ENCODE measurements around the gene GAS6. TPM values are rescaled to one million over a fixed set of nuclear protein-coding genes. Genes with fewer than 3 reads are reported as not detected.
"Not testable (repeated sequence)": the region's sequence is repeated elsewhere in the genome, so short reads cannot be mapped to it uniquely, and the experiment has no call there.

GAS6 gene
- total RNA-seq, 2 experiments from 2014 or later, result 1.7 to 3.2 TPM

DNA sequence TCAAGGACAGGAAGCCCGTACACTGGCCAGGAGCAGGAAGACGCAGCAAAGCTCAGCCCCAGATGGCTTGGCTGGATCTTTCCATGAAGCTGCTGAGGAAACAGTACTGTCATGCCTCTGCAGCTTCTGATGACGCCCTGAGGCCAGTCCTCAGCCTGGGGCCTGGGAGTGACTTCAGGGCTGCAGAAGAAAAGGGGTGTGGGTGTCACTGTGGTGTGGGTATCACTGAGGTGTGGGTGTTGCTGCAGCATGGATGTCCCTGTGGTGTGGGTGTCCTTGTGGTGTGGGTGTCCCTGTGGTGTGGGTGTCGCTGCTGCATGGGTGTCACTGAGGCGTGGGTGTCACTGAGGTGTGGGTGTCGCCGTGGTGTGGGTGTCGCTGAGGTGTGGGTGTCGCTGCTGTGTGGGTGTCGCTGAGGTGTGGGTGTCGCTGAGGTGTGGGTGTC is 12.0 kb upstream of the GAS6 start:
- CTCF ChIA-PET, result no interaction called here

DNA sequence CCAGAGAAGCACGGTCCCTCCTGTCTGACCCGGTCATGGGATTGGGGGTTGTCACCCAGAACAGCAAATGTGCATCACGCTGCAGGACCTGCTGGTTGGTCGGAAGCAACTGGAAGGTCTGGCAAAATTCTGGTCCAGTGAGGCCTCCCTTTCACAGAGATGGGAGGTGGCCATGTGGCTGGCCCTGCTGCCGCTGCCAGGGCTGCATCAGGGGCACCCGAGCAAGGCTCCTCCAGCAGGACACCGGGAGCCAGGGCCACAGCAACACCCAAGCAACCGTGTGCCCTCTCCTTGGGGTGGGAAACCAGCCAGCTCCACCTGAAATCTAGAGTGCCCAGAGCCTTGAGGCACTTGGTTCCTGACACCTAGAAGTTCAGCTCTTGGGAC is 11.5 kb upstream of the GAS6 start:
- no peak overlapping the region for H3K4me3 Mint-ChIP-seq
- DNase-seq, result no peak
- no peak overlapping the region for H3K27ac Mint-ChIP-seq
- peaks cover 3% of the 10 kb centered on the region for H3K4me1 Mint-ChIP-seq (ENCODE audit: low read depth)
- intact Hi-C loops (cut with micrococcal nuclease), result no loop called here
- CTCF ChIA-PET, result no interaction called here
- H3K9me3 Mint-ChIP-seq, result peaks cover 1% of the 10 kb centered on the region
- peaks cover 4% of the 10 kb centered on the region for H3K27me3 Mint-ChIP-seq (ENCODE audit: low read depth)
- H3K36me3 Mint-ChIP-seq (ENCODE audit: low read depth), result no peaks in the 10 kb centered on the region

More for the DNA sequence above, 12.0 kb upstream of the GAS6 start:
- intact Hi-C loops (cut with micrococcal nuclease), result no loop called here
- Mint-ChIP-seq H3K9me3 (peaks cover 1% of the 10 kb centered on the region), H3K27me3 (ENCODE audit: low read depth) (peaks cover 4% of the 10 kb centered on the region), H3K36me3 (ENCODE audit: low read depth) (no peaks in the 10 kb centered on the region), H3K4me3 (no peak overlapping the region), H3K27ac (no peak overlapping the region), H3K4me1 (ENCODE audit: low read depth) (peaks cover 5% of the 10 kb centered on the region)
- no peak for DNase-seq

GRCh38 chr13:113874579-113875428 is 10.9 kb upstream of the GAS6 start:
- CTCF ChIA-PET, result no interaction called here
- H3K27me3 Mint-ChIP-seq (ENCODE audit: low read depth), result peaks cover 4% of the 10 kb centered on the region
- no peak for DNase-seq
- intact Hi-C loops (cut with micrococcal nuclease), result no loop called here
- H3K9me3 Mint-ChIP-seq, result peaks cover 1% of the 10 kb centered on the region
- H3K27ac Mint-ChIP-seq, result no peak overlapping the region
- H3K4me1 Mint-ChIP-seq (ENCODE audit: low read depth), result peaks cover 3% of the 10 kb centered on the region
- no peak overlapping the region for H3K4me3 Mint-ChIP-seq
- no peaks in the 10 kb centered on the region for H3K36me3 Mint-ChIP-seq (ENCODE audit: low read depth)

DNA sequence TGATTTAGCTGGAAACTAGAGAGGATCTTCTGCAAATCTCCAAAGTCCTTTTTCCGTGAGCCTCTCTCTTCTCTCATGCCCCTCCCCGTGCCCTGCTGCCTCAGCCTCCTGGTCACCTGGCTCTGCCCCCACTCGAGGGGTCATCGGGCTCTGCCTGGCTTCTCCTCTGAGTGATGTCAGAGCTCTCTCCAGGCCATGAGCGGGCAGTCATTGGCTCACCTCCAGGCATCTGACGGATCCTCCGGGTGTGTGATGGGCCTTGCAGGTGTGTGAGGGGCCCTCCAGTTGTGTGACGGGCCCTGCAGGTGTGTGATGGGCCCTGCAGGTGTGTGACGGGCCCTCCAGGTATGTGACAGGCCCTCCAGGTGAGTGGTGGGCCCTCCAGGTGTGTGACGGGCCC is 10.3 kb upstream of the GAS6 start:
- Mint-ChIP-seq H3K4me3 (no peak overlapping the region), H3K27me3 (ENCODE audit: low read depth) (peaks cover 4% of the 10 kb centered on the region), H3K4me1 (ENCODE audit: low read depth) (peaks cover 3% of the 10 kb centered on the region), H3K36me3 (ENCODE audit: low read depth) (no peaks in the 10 kb centered on the region), H3K9me3 (peaks cover 1% of the 10 kb centered on the region), H3K27ac (no peak overlapping the region)
- intact Hi-C loops (cut with micrococcal nuclease), result no loop called here
- DNase-seq, result no peak
- CTCF ChIA-PET, result no interaction called here

DNA sequence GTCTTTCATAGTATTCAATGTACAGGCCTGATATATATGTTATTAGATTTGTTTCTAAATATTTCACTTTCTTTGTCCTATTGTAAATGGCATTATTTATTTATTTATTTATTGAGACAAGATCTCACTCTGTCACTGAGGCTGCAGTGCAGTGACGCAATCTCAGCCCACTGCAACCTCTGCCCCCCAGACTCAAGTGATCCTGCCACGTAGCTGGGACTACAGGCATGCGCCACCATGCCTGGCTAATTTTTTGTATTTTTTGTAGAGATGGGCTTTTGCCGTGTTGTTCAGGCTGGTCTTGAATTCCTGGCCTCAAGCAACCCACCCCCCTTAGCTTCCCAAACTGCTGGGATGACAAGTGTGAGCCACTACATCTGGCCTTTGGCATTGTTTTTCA is 5.4 kb upstream of the GAS6 start:
- peaks cover 35% of the 10 kb centered on the region for H3K27me3 Mint-ChIP-seq (ENCODE audit: low read depth)
- no peaks in the 10 kb centered on the region for H3K9me3 Mint-ChIP-seq
- H3K36me3 Mint-ChIP-seq (ENCODE audit: low read depth), result no peaks in the 10 kb centered on the region
- intact Hi-C loops (cut with micrococcal nuclease), result no loop called here
- H3K4me1 Mint-ChIP-seq (ENCODE audit: low read depth), result peaks cover 2% of the 10 kb centered on the region
- no peak for DNase-seq
- no peak overlapping the region for H3K27ac Mint-ChIP-seq
- CTCF ChIA-PET, result no interaction called here
- no peak overlapping the region for H3K4me3 Mint-ChIP-seq

DNA sequence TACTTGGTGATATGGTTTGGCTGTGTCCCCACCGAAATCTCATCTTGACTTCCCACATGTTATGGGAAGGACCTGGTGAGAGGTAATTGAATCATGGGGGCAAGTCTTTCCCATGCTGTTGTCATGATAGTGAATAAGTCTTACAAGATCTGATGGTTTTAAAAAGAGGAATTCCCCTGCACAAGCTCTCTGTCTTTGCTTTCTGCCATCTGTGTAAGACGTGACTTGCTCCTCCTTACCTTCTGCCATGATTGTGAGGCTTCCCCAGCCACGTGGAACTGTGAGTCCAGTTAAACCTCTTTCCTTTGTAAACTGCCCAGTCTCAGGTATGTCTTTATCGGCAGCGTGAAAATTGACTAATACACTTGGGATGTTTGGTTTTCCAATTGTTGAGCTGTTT is 4.0 kb upstream of the GAS6 start:
- DNase-seq; H3K27ac Mint-ChIP-seq; H3K4me1 Mint-ChIP-seq (ENCODE audit: low read depth); CTCF ChIA-PET; intact Hi-C loops (cut with micrococcal nuclease); H3K36me3 Mint-ChIP-seq (ENCODE audit: low read depth); H3K9me3 Mint-ChIP-seq; H3K4me3 Mint-ChIP-seq: not testable (repeated sequence)
- peaks cover 40% of the 10 kb centered on the region for H3K27me3 Mint-ChIP-seq (ENCODE audit: low read depth)

DNA sequence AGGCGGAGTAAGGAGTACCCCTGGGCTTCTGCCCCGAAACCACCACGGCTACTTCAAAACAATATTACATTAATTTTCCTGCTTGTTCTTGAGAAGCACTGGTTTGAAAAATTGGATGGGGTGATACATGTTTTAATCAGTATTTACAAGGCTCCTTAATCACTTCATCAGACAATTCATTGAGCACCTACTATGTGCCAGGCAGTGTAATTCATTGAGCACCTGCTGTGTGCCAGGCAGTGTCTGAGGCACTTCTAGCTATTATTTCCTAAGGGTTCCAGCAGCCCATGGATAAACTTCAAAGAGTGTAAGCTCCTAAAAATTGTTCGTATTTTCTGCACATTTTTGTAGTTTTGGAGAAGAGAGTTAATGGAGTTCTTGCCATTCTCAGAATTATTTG is 1.6 kb upstream of the GAS6 start:
- H3K27ac Mint-ChIP-seq, result no peak overlapping the region
- CTCF ChIA-PET, result no interaction called here
- peaks cover 48% of the 10 kb centered on the region for H3K27me3 Mint-ChIP-seq (ENCODE audit: low read depth)
- no peak overlapping the region for H3K4me3 Mint-ChIP-seq
- DNase-seq, result no peak
- H3K9me3 Mint-ChIP-seq, result no peaks in the 10 kb centered on the region
- H3K4me1 Mint-ChIP-seq (ENCODE audit: low read depth), result peaks cover 7% of the 10 kb centered on the region
- intact Hi-C loops (cut with micrococcal nuclease), result no loop called here
- no peaks in the 10 kb centered on the region for H3K36me3 Mint-ChIP-seq (ENCODE audit: low read depth)

DNA sequence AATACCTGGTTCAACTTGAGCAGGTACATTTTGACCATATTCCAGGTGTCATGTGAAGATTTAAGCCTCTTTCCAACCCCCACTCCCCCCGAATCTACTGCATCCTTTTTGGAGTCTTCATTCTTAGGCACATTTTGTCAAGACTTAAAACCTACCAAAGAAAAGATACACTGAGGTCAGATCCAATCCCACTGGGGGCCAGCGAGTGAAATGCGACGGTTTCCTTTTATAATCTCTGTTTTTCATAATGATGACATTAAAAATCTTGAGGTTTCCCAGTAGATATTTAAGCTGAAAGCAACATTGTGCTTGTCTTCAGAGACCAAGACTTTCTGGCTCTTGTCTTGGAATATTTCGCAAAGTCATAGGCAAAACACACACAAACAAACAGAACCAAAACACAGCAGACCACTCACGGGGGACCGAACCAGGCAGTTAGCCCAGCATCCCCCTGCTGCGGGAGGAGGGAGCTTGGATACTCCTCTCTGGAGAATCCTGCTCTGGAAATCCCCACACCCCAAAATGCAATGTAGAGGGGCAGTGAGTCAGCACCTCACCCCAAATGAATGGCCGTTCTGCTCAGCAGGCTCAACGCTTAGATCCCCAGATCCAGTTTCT is 506 bp upstream of the GAS6 start:
- CTCF ChIA-PET, result interaction anchor here (1.2 kb wide), 1 partner anchor 15 kb away, joined by 5 read pairs; no protein-coding TSS in a partner anchor
- peak overlapping the region; percentile 66 for H3K4me3 Mint-ChIP-seq
- no peaks in the 10 kb centered on the region for H3K36me3 Mint-ChIP-seq (ENCODE audit: low read depth)
- H3K27ac Mint-ChIP-seq, result no peak overlapping the region
- DNase-seq, result no peak
- H3K4me1 Mint-ChIP-seq (ENCODE audit: low read depth), result peaks cover 7% of the 10 kb centered on the region
- H3K9me3 Mint-ChIP-seq, result peaks cover under 1% of the 10 kb centered on the region
- intact Hi-C loops (cut with micrococcal nuclease), result no loop called here
- H3K27me3 Mint-ChIP-seq (ENCODE audit: low read depth), result peaks cover 49% of the 10 kb centered on the region

DNA sequence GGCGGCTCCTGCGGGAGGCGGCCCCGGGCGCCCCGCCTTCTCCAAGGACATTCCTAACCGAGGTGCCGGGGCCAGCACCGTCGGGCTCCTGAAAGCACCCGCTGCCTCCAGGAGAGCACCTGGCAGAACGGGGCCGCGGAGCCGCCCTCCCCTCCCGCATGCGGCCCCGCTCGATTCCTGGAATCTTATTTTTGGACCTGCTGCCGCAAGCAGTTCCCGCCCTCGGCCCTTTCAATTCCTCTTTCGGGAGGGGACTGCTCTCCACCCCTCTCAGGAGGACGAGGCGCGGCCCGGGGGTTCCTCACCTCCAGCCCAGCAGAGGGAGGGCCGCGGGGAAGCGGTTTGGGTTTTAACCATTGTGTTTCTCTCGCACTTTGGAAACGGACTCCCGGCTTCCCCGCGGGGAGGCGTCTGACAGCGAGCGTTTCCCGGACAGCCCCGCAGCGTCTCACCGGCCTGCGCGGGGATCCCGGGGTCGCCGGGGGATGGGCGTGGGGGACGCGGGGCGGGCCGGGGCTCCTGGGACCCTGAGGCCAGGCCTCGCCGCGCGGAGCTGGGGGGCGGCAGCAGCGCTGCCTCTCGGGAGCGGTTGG is 849 bp downstream of the GAS6 start:
- no peak overlapping the region for H3K27ac Mint-ChIP-seq
- peaks cover 45% of the 10 kb centered on the region for H3K27me3 Mint-ChIP-seq (ENCODE audit: low read depth)
- H3K36me3 Mint-ChIP-seq (ENCODE audit: low read depth), result no peaks in the 10 kb centered on the region
- peaks cover 4% of the 10 kb centered on the region for H3K9me3 Mint-ChIP-seq
- DNase-seq, result peak; percentile 43
- H3K4me3 Mint-ChIP-seq, result peak overlapping the region; percentile 64
- H3K4me1 Mint-ChIP-seq (ENCODE audit: low read depth), result peaks cover 7% of the 10 kb centered on the region
- intact Hi-C loops (cut with micrococcal nuclease), result loop anchor here (1.0 kb wide), 1 partner anchor 46 kb away; no protein-coding TSS in a partner anchor
- CTCF ChIA-PET, result no interaction called here

GRCh38 chr13:113862191-113862930 is 1.5 kb downstream of the GAS6 start:
- H3K27me3 Mint-ChIP-seq (ENCODE audit: low read depth), result peaks cover 42% of the 10 kb centered on the region
- H3K4me3 Mint-ChIP-seq, result peak overlapping the region; percentile 67
- peaks cover 4% of the 10 kb centered on the region for H3K9me3 Mint-ChIP-seq
- H3K27ac Mint-ChIP-seq, result no peak overlapping the region
- no peaks in the 10 kb centered on the region for H3K36me3 Mint-ChIP-seq (ENCODE audit: low read depth)
- no peak for DNase-seq
- CTCF ChIA-PET, result no interaction called here
- intact Hi-C loops (cut with micrococcal nuclease), result no loop called here
- peaks cover 7% of the 10 kb centered on the region for H3K4me1 Mint-ChIP-seq (ENCODE audit: low read depth)

- DNase-seq, result no peak
- peaks cover 4% of the 10 kb centered on the region for H3K9me3 Mint-ChIP-seq
- CTCF ChIA-PET, result no interaction called here
- peaks cover 40% of the 10 kb centered on the region for H3K27me3 Mint-ChIP-seq (ENCODE audit: low read depth)
- intact Hi-C loops (cut with micrococcal nuclease), result no loop called here
- H3K4me3 Mint-ChIP-seq, result no peak overlapping the region
- no peaks in the 10 kb centered on the region for H3K36me3 Mint-ChIP-seq (ENCODE audit: low read depth)
- no peak overlapping the region for H3K27ac Mint-ChIP-seq
- H3K4me1 Mint-ChIP-seq (ENCODE audit: low read depth), result peaks cover 7% of the 10 kb centered on the region
Observed at GRCh38 chr13:113861433-113862030, 2.3 kb downstream of the GAS6 start.

Measured in activated naive CD4-positive, alpha-beta T cell treated with anti-CD3 and anti-CD28 coated beads for 36 hours (primary cell).